ENCODE measurements around the gene INAFM2. TPM values are rescaled to one million over a fixed set of nuclear protein-coding genes. Genes with fewer than 3 reads are reported as not detected.
A peak's percentile ranks its signal among the peaks of the same experiment; 100 is the strongest.

Gene INAFM2
- total and polyA plus RNA-seq, 4 donors, result 3.3 to 5.7 (median 4.4) TPM

- Histone ChIP-seq H3K4me1 (ENCODE audit: control insufficient read depth in 4 of 4, insufficient read depth in 4 of 4, low read length in 3 of 4) (peaks cover 4 to 22% (median 15%) of the 10 kb centered on the region in 4 donors), H3K9me3 (ENCODE audit: control insufficient read depth in 4 of 4, low read length in 3 of 4) (no peaks in the 10 kb centered on the region), H3K4me3 (ENCODE audit: low read depth in 1 of 3, low read length in 3 of 3) (no peak overlapping the region), H3K36me3 (ENCODE audit: control insufficient read depth in 4 of 4, insufficient read depth in 3 of 4, low read depth in 1 of 4, low read length in 3 of 4) (no peaks in the 10 kb centered on the region), H3K9ac (ENCODE audit: low read depth in 1 of 2, low read length in 2 of 2) (no peak overlapping the region), H3K27ac (ENCODE audit: low read depth in 1 of 2, low read length in 2 of 2) (no peak overlapping the region), H3K27me3 (ENCODE audit: control insufficient read depth in 4 of 4, insufficient read depth in 4 of 4, low read length in 3 of 4) (peaks cover 0 to 8% (median 2%) of the 10 kb centered on the region in 4 donors)
- TF ChIP-seq, protein P1, sequence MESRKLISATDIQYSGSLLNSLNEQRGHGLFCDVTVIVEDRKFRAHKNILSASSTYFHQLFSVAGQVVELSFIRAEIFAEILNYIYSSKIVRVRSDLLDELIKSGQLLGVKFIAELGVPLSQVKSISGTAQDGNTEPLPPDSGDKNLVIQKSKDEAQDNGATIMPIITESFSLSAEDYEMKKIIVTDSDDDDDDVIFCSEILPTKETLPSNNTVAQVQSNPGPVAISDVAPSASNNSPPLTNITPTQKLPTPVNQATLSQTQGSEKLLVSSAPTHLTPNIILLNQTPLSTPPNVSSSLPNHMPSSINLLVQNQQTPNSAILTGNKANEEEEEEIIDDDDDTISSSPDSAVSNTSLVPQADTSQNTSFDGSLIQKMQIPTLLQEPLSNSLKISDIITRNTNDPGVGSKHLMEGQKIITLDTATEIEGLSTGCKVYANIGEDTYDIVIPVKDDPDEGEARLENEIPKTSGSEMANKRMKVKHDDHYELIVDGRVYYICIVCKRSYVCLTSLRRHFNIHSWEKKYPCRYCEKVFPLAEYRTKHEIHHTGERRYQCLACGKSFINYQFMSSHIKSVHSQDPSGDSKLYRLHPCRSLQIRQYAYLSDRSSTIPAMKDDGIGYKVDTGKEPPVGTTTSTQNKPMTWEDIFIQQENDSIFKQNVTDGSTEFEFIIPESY (IDR thresholded peaks at IDR 0.05), result no peak
- no peak for TF ChIP-seq RAD21 (IDR thresholded peaks at IDR 0.05)
- no peak for TF ChIP-seq HNF4G (IDR thresholded peaks at IDR 0.05)
- no peak for TF ChIP-seq GABPA (IDR thresholded peaks at IDR 0.05 in 1 of 2, conservative IDR thresholded peaks at IDR 0.05 in 1 of 2)
- TF ChIP-seq, protein P2, sequence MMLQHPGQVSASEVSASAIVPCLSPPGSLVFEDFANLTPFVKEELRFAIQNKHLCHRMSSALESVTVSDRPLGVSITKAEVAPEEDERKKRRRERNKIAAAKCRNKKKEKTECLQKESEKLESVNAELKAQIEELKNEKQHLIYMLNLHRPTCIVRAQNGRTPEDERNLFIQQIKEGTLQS (IDR thresholded peaks at IDR 0.05), result no peak
- TF ChIP-seq EGR1 (IDR thresholded peaks at IDR 0.05; ENCODE audit: low read depth in 2 of 2), result no peak
- no peak for TF ChIP-seq NR2F2 (IDR thresholded peaks at IDR 0.05)
- TF ChIP-seq TAF1 (conservative IDR thresholded peaks at IDR 0.05), result no peak
- no peak for TF ChIP-seq JUND (IDR thresholded peaks at IDR 0.05)
- TF ChIP-seq YY1 (IDR thresholded peaks at IDR 0.05), result no peak
- TF ChIP-seq HNF4A (conservative IDR thresholded peaks at IDR 0.05), result no peak
- no peak for TF ChIP-seq MAX (IDR thresholded peaks at IDR 0.05)
- no peak for DNase-seq (ENCODE audit: low spot score)
- WGBS, result 73% methylated on average over 10 of the region's 10 CpGs
These were observed 45.5 kb upstream of the INAFM2 start for GRCh38 chr15:40278026-40278425.

- Histone ChIP-seq H3K4me1 (ENCODE audit: control insufficient read depth in 4 of 4, insufficient read depth in 4 of 4, low read length in 3 of 4) (peaks cover 6 to 23% (median 15%) of the 10 kb centered on the region in 4 donors), H3K27me3 (ENCODE audit: control insufficient read depth in 4 of 4, insufficient read depth in 4 of 4, low read length in 3 of 4) (peaks cover 0 to 8% (median 2%) of the 10 kb centered on the region in 4 donors), H3K9me3 (ENCODE audit: control insufficient read depth in 4 of 4, low read length in 3 of 4) (no peaks in the 10 kb centered on the region), H3K36me3 (ENCODE audit: control insufficient read depth in 4 of 4, insufficient read depth in 3 of 4, low read depth in 1 of 4, low read length in 3 of 4) (no peaks in the 10 kb centered on the region), H3K4me3 (ENCODE audit: low read depth in 1 of 3, low read length in 3 of 3) (no peak overlapping the region), H3K9ac (ENCODE audit: low read depth in 1 of 2, low read length in 2 of 2) (no peak overlapping the region), H3K27ac (ENCODE audit: low read depth in 1 of 2, low read length in 2 of 2) (no peak overlapping the region)
- DNase-seq (ENCODE audit: low spot score), result peak; percentile 87
- WGBS, result 9% methylated on average over 40 of the region's 40 CpGs
- TF ChIP-seq MAX (IDR thresholded peaks at IDR 0.05), result no peak
- TF ChIP-seq NR2F2 (IDR thresholded peaks at IDR 0.05), result no peak
- TF ChIP-seq RXRA (IDR thresholded peaks at IDR 0.05), result peak; percentile 6 to 8
- TF ChIP-seq FOXA2 (IDR thresholded peaks at IDR 0.05), result no peak
- TF ChIP-seq JUND (IDR thresholded peaks at IDR 0.05), result no peak
- TF ChIP-seq SP1 (IDR thresholded peaks at IDR 0.05), result no peak
- peak; percentile 94 for TF ChIP-seq CTCF (IDR thresholded peaks at IDR 0.05; ENCODE audit: low read depth, low read length, missing input control)
- peak; percentile 85 to 91 for TF ChIP-seq RAD21 (IDR thresholded peaks at IDR 0.05)
- no peak for TF ChIP-seq EGR1 (IDR thresholded peaks at IDR 0.05; ENCODE audit: low read depth in 2 of 2)
- TF ChIP-seq, protein P2 (IDR thresholded peaks at IDR 0.05), result no peak
- TF ChIP-seq, protein P1 (IDR thresholded peaks at IDR 0.05), result no peak
- TF ChIP-seq FOXA1 (IDR thresholded peaks at IDR 0.05), result no peak
- TF ChIP-seq, protein P3, sequence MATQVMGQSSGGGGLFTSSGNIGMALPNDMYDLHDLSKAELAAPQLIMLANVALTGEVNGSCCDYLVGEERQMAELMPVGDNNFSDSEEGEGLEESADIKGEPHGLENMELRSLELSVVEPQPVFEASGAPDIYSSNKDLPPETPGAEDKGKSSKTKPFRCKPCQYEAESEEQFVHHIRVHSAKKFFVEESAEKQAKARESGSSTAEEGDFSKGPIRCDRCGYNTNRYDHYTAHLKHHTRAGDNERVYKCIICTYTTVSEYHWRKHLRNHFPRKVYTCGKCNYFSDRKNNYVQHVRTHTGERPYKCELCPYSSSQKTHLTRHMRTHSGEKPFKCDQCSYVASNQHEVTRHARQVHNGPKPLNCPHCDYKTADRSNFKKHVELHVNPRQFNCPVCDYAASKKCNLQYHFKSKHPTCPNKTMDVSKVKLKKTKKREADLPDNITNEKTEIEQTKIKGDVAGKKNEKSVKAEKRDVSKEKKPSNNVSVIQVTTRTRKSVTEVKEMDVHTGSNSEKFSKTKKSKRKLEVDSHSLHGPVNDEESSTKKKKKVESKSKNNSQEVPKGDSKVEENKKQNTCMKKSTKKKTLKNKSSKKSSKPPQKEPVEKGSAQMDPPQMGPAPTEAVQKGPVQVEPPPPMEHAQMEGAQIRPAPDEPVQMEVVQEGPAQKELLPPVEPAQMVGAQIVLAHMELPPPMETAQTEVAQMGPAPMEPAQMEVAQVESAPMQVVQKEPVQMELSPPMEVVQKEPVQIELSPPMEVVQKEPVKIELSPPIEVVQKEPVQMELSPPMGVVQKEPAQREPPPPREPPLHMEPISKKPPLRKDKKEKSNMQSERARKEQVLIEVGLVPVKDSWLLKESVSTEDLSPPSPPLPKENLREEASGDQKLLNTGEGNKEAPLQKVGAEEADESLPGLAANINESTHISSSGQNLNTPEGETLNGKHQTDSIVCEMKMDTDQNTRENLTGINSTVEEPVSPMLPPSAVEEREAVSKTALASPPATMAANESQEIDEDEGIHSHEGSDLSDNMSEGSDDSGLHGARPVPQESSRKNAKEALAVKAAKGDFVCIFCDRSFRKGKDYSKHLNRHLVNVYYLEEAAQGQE (IDR thresholded peaks at IDR 0.05), result no peak
- no peak for TF ChIP-seq HNF4A (conservative IDR thresholded peaks at IDR 0.05)
- no peak for TF ChIP-seq GABPA (IDR thresholded peaks at IDR 0.05 in 1 of 2, conservative IDR thresholded peaks at IDR 0.05 in 1 of 2)
- no peak for TF ChIP-seq TAF1 (conservative IDR thresholded peaks at IDR 0.05)
- TF ChIP-seq HNF4G (IDR thresholded peaks at IDR 0.05), result no peak
These were observed 43.9 kb upstream of the INAFM2 start for GRCh38 chr15:40279437-40280141.

Measured in liver (tissue), 9 donors.